OCI-LY3 (cell line): ENCODE results near the gene TNS1.

Experiments
- EZH2phosphoT487 ChIP-seq: fragments of 200-600 bp; shearing (Covaris generic); IDR thresholded peaks from 2 replicates; pipeline ENCODE4 v1.6.1; 2018; ENCODE audit warnings: antibody characterized with exemption, mixed run types, low read depth
- TF ChIP-seq, protein P1 (sequence below): fragments of 200-600, 300-600 bp; sonication (generic); IDR thresholded peaks from 2 replicates; pipeline ENCODE4 v1.5.1; 2014; ENCODE audit warnings: antibody characterized with exemption, low read length, low read depth

DNA sequence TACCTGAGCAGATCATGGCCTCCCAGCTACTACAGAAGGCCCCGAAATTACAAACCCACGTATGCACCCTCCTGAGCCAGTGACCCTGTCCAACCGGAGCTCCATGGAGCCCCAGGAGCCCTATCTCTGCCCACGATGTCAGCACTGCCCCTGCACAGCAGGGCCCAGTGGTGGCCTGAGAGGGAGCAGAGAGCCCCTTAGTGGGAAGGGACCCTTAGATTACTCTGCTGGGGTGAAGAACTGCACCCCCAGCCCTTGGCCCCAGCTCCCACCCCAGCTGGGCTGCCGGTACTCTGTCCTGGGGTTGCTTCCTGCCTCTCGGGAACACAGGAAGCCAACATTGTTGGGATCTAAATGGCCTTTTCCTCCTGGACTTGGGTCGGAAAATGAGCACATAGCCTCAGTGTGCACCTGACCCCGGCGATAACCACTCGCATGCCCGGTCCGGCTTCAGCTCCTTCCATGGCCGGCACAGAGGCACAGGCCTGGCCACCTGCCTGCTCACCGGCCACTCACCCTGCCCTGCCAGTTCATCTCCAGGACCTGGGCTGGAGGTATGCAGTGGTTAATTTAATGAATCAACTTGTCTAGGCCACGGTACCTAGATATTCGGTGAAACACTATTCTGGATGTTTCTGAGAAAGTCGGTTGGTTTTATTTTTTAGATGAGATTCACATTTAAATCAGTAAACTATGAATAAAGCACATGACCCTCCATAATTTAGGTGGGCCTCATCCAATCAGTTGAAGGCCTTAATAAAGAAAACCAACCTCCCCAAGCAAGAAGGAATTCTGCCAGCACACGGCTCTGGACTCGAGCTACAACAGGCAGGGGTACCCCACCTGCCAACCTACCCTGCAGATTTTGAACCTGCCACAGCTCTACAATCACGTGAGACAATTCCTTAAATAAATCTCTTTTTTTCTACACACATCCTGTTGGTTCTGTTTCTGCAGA is 19.2 kb downstream of the TNS1 start:
- TF ChIP-seq, protein P1, sequence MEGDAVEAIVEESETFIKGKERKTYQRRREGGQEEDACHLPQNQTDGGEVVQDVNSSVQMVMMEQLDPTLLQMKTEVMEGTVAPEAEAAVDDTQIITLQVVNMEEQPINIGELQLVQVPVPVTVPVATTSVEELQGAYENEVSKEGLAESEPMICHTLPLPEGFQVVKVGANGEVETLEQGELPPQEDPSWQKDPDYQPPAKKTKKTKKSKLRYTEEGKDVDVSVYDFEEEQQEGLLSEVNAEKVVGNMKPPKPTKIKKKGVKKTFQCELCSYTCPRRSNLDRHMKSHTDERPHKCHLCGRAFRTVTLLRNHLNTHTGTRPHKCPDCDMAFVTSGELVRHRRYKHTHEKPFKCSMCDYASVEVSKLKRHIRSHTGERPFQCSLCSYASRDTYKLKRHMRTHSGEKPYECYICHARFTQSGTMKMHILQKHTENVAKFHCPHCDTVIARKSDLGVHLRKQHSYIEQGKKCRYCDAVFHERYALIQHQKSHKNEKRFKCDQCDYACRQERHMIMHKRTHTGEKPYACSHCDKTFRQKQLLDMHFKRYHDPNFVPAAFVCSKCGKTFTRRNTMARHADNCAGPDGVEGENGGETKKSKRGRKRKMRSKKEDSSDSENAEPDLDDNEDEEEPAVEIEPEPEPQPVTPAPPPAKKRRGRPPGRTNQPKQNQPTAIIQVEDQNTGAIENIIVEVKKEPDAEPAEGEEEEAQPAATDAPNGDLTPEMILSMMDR: no peak
- TF ChIP-seq EZH2phosphoT487: no peak
